Measurements from ENCODE around the gene FGF4. TPM values are rescaled to one million over a fixed set of nuclear protein-coding genes. Genes with fewer than 3 reads are reported as not detected.
A peak's percentile ranks its signal among the peaks of the same experiment; 100 is the strongest.

Gene FGF4
- total RNA-seq, 1 experiment from 2014 or later = not detected

GRCh38 chr11:69818231-69818602 lies 43.1 kb upstream of the FGF4 start:
- H3K9ac ChIP-seq (ENCODE audit: low read length) = peak overlapping the region; percentile 52; the same call in 1 of the 2 replicates
- ChIA-PET RAD21 (ENCODE audit: low non-redundant PET in 1 of 2, low total read pairs in 2 of 2, uncharacterized antibody in 2 of 2, unreplicated experiment in 2 of 2) (no interaction called here), POLR2A (interaction anchor here (0.7 to 0.9 kb wide), 2 partner anchors 8 to 240 kb away, joined by 3 read pairs; no protein-coding TSS in a partner anchor), CTCF (interaction anchor here (1.2 kb wide), 1 partner anchor 17 kb away, joined by 5 read pairs; no protein-coding TSS in a partner anchor)
- H4K20me1 ChIP-seq (ENCODE audit: insufficient read depth) = no peaks in the 10 kb centered on the region
- ATAC-seq = no peak
- TF ChIP-seq POLR2AphosphoS5 (IDR thresholded peaks at IDR 0.05; ENCODE audit: low read depth, low read length) (no peak), SRF (IDR thresholded peaks at IDR 0.05; ENCODE audit: low read depth) (no peak), FOSL1 (IDR thresholded peaks at IDR 0.05; ENCODE audit: low read depth) (no peak), TCF7L2 (IDR thresholded peaks at IDR 0.05; ENCODE audit: borderline replicate concordance, extremely low read depth, insufficient read depth, insufficient read length) (no peak), EZH2 (IDR thresholded peaks at IDR 0.05) (no peak), RAD21 (IDR thresholded peaks at IDR 0.05; ENCODE audit: low read depth) (no peak), ZNF274 (IDR thresholded peaks at IDR 0.05; ENCODE audit: low read depth, low read length) (no peak), ATF3 (IDR thresholded peaks at IDR 0.05) (no peak), EZH2phosphoT487 (IDR thresholded peaks at IDR 0.05; ENCODE audit: borderline replicate concordance) (no peak), ELF1 (IDR thresholded peaks at IDR 0.05; ENCODE audit: borderline replicate concordance, low read depth) (no peak), ZBTB33 (IDR thresholded peaks at IDR 0.05; ENCODE audit: extremely low read depth, insufficient replicate concordance, low read length) (no peak)
- H3K79me2 ChIP-seq (ENCODE audit: insufficient read depth, low read length) = no peaks in the 10 kb centered on the region
- DNase-seq (ENCODE audit: low read depth, low spot score) = no peak
- peak overlapping the region; percentile 46 to 61 for H3K4me3 ChIP-seq (replicated peaks in 1 of 2; ENCODE audit: low read depth in 1 of 2, low read length in 2 of 2)
- peak overlapping the region; percentile 95 for H3K4me2 ChIP-seq (ENCODE audit: low read length)
- H3K9me3 ChIP-seq (ENCODE audit: control insufficient read depth in 1 of 2, insufficient read depth in 1 of 2, low read depth in 1 of 2, low read length in 2 of 2) = no peaks in the 10 kb centered on the region
- H3K4me1 ChIP-seq (ENCODE audit: control insufficient read depth in 1 of 2, insufficient read depth in 2 of 2, low read length in 2 of 2) = peaks cover 3 to 17% of the 10 kb centered on the region in 2 experiments; a peak in 3 of 4 replicates
- BruUV-seq (replicated peaks) = no TSS peak
- H3K9me2 ChIP-seq (ENCODE audit: insufficient read depth) = no peaks in the 10 kb centered on the region
- H3K27ac ChIP-seq (ENCODE audit: low read depth, low read length) = no peak overlapping the region
- no peaks in the 10 kb centered on the region for H3K36me3 ChIP-seq (ENCODE audit: control insufficient read depth in 1 of 2, insufficient read depth in 2 of 2, low read length in 2 of 2)
- H2AFZ ChIP-seq (ENCODE audit: low read depth, low read length, poor library complexity, severe bottlenecking) = no peak overlapping the region
- H3K27me3 ChIP-seq (ENCODE audit: insufficient read depth, low read length) = peaks cover 8% of the 10 kb centered on the region; the same call in 1 of the 2 replicates
- intact Hi-C loops (cut with micrococcal nuclease) = no loop called here

All from HCT116 (cell line).